NCI-H446 (cell line): ENCODE results near the gene RCE1.

ENCODE experiments used
- DNase-seq, 2 experiments: peaks; one replicate each; lab custom pipeline; 2025; lab: John Stamatoyannopoulos, UW

The RCE1 gene

GRCh38 chr11:66868726-66869566, 25.7 kb downstream of the RCE1 start:
- no peak for DNase-seq

- no peak for DNase-seq
Measured at GRCh38 chr11:66869567-66869870, 26.3 kb downstream of the RCE1 start.

- DNase-seq: no peak
Measured at GRCh38 chr11:66870131-66870530, 26.9 kb downstream of the RCE1 start.

GRCh38 chr11:66870616-66871520, 27.6 kb downstream of the RCE1 start:
- no peak for DNase-seq

DNA sequence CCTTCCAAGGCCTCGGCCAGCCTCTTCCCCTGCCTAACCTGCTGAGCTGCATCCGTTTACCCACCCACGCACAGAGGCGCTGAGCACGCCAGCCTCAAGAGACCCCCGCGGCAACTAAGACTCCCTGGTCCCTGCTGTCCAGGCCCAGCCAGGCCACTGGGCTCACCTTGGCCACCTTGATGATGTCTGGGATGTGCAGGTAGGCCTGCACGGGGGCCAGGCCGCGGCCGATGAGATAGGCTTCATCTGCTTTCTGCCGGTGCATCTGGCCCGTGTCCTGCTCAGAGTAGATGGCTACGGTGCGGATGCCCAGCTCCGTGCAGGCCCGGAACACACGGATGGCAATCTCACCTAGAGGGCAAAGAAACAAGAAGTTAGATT, 28.3 kb downstream of the RCE1 start:
- DNase-seq: no peak

DNA sequence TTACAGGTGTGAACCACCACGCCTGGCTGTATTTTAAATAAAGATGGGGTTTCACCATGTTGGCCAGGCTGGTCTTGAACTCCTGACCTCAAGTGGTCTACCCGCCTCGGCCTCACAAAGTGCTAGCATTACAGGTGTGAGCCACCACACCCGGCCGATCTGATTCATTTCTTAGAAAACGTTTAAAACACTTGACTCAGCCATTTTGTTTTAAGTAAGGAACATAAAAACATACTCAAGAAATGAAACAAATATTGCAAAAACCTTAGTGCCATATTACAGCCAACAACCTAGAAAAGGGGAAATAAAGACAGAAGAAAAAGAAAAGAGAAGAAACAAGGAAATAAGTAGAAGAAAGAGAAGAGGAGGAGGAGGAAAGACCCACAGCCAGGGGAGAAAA, 31.0 kb downstream of the RCE1 start:
- DNase-seq: no peak

GRCh38 chr11:66875378-66875777, 32.1 kb downstream of the RCE1 start:
- no peak for DNase-seq

DNA sequence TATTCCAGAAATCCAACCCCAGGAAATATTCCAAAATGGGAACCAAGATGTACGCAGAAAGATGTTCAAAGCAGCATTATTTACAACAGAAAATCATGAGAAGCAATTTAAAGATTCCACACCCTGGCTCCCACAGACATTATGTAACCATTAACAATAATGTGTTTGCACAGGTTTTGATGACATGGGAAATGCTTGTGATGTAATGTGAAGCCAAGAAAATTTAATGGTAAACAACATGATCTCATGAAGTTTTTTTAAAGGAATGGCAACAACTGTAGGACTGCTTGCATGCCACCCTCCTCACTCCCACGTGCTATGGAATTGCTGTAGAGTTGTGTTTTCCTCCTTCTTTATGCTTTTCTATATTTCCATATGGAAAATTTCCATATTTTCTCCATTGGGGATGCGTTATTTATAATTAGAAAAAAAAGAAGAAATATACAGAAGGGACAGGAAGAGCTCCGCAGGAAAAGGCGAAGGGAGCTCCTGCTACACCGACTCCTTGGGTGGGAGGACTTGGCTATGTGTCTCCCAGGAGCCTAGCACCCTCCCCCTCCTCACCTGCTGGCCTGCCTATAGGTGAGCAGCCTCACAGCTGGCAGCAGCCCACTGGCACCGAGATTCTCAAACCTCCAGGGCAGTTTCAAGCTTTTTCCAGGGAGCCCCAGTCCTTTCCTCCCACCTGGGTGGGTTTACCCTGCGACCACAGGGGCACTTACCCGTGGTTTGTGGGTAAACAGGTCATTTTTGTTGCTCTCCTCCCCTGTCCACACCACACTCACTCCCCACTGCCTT, 34.5 kb downstream of the RCE1 start:
- no peak for DNase-seq

DNA sequence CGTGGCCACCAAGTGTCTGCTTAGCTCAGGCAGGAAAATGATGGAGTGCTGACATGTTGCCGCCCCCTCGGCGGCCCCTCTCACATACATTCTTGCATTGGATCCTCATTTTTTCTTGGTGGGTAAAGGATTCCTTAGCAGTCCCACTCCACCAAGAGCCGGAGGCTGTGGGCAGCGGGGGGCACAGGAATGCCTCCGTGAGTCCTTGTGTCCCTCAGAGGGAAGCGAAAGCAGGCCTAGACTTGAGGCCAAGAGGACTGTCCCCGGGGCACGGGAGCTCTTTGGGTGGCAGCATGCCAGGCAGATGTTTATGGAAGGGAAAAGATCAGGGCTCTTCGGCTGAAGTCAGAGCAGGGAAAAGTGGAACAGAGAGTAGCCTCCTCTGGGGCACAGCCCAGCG, 35.2 kb downstream of the RCE1 start:
- DNase-seq: no peak

DNA sequence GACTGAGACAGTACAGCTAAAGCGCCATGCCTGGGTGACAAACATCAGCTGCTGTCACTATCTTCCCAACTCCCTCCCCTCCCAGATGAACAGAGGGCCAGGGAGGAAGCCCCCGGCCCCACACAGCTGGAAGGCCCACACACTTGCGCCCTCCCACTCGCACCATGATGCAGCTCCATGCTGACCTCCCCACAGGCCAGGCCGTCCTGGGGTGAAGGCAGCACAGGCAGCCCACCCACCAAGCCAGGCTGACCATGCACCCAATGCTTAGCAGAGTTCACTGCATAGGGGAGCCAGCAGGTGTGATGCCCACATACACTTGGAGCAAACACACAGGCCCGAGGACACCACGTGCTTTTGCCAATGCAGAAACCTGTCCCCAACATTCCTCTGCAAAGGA, 35.8 kb downstream of the RCE1 start:
- DNase-seq: no peak

GRCh38 chr11:66879583-66879982, 36.3 kb downstream of the RCE1 start:
- DNase-seq: peak in 1 of 2 experiments; percentile 36

DNA sequence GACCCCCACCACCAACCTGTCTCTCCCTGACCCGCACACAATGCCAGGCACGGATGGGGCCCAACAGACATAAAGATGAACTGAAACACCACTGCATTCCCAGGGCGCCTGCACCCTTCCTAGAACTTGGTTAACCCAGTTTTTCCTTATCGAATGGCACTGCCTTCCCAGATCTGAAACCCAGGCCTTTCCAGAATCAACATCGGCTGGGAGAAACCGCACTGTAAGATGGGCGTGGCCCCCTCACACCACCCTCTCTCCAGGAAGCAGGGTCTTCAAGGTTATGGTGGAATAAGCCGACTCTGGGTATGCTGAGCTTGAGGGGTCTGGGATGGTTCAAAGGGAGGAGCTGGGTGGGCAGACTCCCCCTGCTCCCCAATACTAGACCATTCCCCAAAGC, 36.8 kb downstream of the RCE1 start:
- DNase-seq: no peak

GRCh38 chr11:66880496-66881450, 37.5 kb downstream of the RCE1 start:
- DNase-seq: peak in 1 of 2 experiments; percentile 43

GRCh38 chr11:66881451-66881835, 38.2 kb downstream of the RCE1 start:
- no peak for DNase-seq

- DNase-seq: no peak
Measured at GRCh38 chr11:66881927-66882452, 38.7 kb downstream of the RCE1 start.

DNA sequence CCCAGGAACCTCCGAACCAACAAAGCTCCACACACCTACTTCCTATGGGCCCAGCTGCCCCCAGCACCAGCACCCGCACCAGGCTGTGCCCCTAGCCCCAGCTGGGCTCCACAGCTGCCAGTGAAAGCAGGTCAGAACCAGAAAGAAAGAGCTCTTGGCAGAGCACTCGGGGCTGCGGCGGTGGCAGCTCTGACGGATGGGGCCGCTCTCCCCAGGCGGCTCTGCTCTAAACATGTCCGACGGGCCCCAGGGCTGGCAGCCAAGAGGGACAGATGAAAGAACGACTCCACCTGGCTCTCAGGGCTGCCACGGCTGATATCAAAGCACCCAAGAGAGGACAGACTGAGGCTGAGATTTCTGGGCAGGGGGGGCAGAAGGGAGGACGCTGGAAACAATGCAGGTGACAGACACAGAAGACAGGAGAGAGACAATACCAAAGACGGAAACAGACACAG, 39.3 kb downstream of the RCE1 start:
- DNase-seq: peak; percentile 12 to 61

GRCh38 chr11:66883016-66883965, 40.0 kb downstream of the RCE1 start:
- DNase-seq: peak; percentile 12 to 79

GRCh38 chr11:66884443-66884842, 41.2 kb downstream of the RCE1 start:
- no peak for DNase-seq

- no peak for DNase-seq
Measured at GRCh38 chr11:66885469-66885868, 42.2 kb downstream of the RCE1 start.

DNA sequence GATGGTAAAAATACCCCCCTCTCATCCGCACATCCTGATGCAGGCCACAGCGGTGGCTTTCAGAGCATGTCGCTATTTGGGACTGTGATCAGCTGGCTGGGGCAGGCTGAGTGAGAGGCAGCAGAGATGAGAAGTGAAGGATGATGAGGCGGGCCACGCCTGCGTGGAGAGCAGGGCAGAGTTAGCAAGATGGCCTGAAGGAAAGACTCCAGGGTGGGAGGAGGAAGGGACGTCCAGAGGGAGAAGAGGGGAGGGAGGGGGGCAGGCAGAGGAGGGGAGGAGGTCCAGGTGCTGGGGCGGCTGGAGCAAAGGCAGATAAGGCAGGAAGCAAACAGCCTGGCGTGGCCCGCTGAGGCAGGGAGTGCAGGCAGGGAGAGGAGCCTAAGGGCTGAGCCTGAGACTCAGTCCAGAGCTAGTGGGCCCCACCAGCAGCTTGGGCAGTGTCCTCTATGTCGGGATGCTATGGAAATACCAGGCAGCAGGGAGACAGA, 42.8 kb downstream of the RCE1 start:
- DNase-seq: no peak
